H9 (cell line): ENCODE data around the gene AFF1. TPM values are rescaled to one million over a fixed set of nuclear protein-coding genes. Genes with fewer than 3 reads are reported as not detected.

Experiments
- DNase-seq: peaks from one replicate; pipeline ENCODE4 v3.0.0-alpha.2; 2017
- H2AFZ ChIP-seq: one replicate; pipeline ENCODE4 v1.6.1; 2013; ENCODE audit warnings: mild to moderate bottlenecking, low read length, control low read depth, moderate library complexity
- H2AK5ac ChIP-seq: 2 replicates; pipeline ENCODE4 v1.6.1; 2013; ENCODE audit warnings: low read length, control low read depth, mixed read lengths; ENCODE audit not compliant: insufficient read length
- H2BK120ac ChIP-seq: one replicate; pipeline ENCODE4 v1.6.1; 2013; ENCODE audit warnings: low read depth, mild to moderate bottlenecking, low read length, control low read depth, inconsistent platforms; ENCODE audit not compliant: poor library complexity, severe bottlenecking
- H2BK12ac ChIP-seq: 2 replicates; pipeline ENCODE4 v1.6.1; 2013; ENCODE audit warnings: low read length, control low read depth, mixed read lengths, low read depth; ENCODE audit not compliant: insufficient read length
- H2BK15ac ChIP-seq: 2 replicates; pipeline ENCODE4 v1.6.1; 2013; ENCODE audit warnings: low read depth, low read length, control low read depth
- H2BK20ac ChIP-seq: one replicate; pipeline ENCODE4 v1.6.1; 2013; ENCODE audit warnings: low read depth, mild to moderate bottlenecking, low read length, control low read depth, inconsistent platforms; ENCODE audit not compliant: poor library complexity, severe bottlenecking
- H2BK5ac ChIP-seq: 2 replicates; pipeline ENCODE4 v1.6.1; 2013; ENCODE audit warnings: low read length, control low read depth, mixed read lengths; ENCODE audit not compliant: insufficient read length
- H3K14ac ChIP-seq: 2 replicates; pipeline ENCODE4 v1.6.1; 2013; ENCODE audit warnings: low read length, control low read depth; ENCODE audit not compliant: insufficient read depth
- H3K18ac ChIP-seq: 2 replicates; pipeline ENCODE4 v1.6.1; 2013; ENCODE audit warnings: low read depth, mild to moderate bottlenecking, mixed read lengths, low read length, control low read depth; ENCODE audit not compliant: insufficient read length
- H3K23ac ChIP-seq: 2 replicates; pipeline ENCODE4 v1.6.1; 2013; ENCODE audit warnings: low read length, control low read depth, mixed read lengths, low read depth; ENCODE audit not compliant: insufficient read length
- H3K23me2 ChIP-seq: 2 replicates; pipeline ENCODE4 v1.6.1; 2013; ENCODE audit warnings: low read depth, mild to moderate bottlenecking, mixed read lengths, low read length, control low read depth; ENCODE audit not compliant: insufficient read length, poor library complexity, severe bottlenecking
- H3K27ac ChIP-seq: 2 replicates; pipeline ENCODE4 v1.5.1; 2013; ENCODE audit warnings: low read length, control low read depth, mixed read lengths, low read depth; ENCODE audit not compliant: insufficient read length
- H3K27me3 ChIP-seq: 2 replicates; pipeline ENCODE4 v1.6.1; 2013; ENCODE audit warnings: low read length, control low read depth, inconsistent platforms; ENCODE audit not compliant: insufficient read depth
- H3K4ac ChIP-seq: 2 replicates; pipeline ENCODE4 v1.6.1; 2013; ENCODE audit warnings: low read depth, mild to moderate bottlenecking, control low read depth, inconsistent platforms, low read length, moderate library complexity
- H3K4me1 ChIP-seq: 2 replicates; pipeline ENCODE4 v1.6.1; 2013; ENCODE audit warnings: low read length, control low read depth, inconsistent platforms; ENCODE audit not compliant: insufficient read depth
- H3K4me2 ChIP-seq: 2 replicates; pipeline ENCODE4 v1.6.1; 2013; ENCODE audit warnings: low read length, control low read depth, mixed read lengths; ENCODE audit not compliant: insufficient read length, insufficient read depth
- H3K56ac ChIP-seq: 2 replicates; pipeline ENCODE4 v1.6.1; 2013; ENCODE audit warnings: low read depth, mild to moderate bottlenecking, mixed read lengths, low read length, control low read depth; ENCODE audit not compliant: insufficient read length
- H3K79me1 ChIP-seq: 2 replicates; pipeline ENCODE4 v1.6.1; 2013; ENCODE audit warnings: low read depth, mild to moderate bottlenecking, moderate library complexity, low read length, control low read depth, inconsistent platforms; ENCODE audit not compliant: insufficient read depth, poor library complexity, severe bottlenecking
- H3K79me2 ChIP-seq: 2 replicates; pipeline ENCODE4 v1.6.1; 2013; ENCODE audit warnings: low read length, control low read depth, inconsistent platforms; ENCODE audit not compliant: insufficient read depth
- H3K9ac ChIP-seq: 2 replicates; pipeline ENCODE4 v1.6.1; 2013; ENCODE audit warnings: low read length, control low read depth, mixed read lengths; ENCODE audit not compliant: insufficient read length; ENCODE audit errors: extremely low read depth
- H3K9me3 ChIP-seq: one replicate; pipeline ENCODE4 v1.6.1; 2013; ENCODE audit warnings: low read depth, low read length, inconsistent platforms; ENCODE audit not compliant: control insufficient read depth
- H3T11ph ChIP-seq: one replicate; pipeline ENCODE4 v1.6.1; 2013; ENCODE audit warnings: mild to moderate bottlenecking, low read length, control low read depth, inconsistent platforms
- H4K20me1 ChIP-seq: one replicate; pipeline ENCODE4 v1.6.1; 2013; ENCODE audit not compliant: control insufficient read depth, insufficient read length, insufficient read depth
- H4K5ac ChIP-seq: 2 replicates; pipeline ENCODE4 v1.6.1; 2013; ENCODE audit warnings: low read depth, mild to moderate bottlenecking, mixed read lengths, low read length, control low read depth; ENCODE audit not compliant: insufficient read length
- H4K8ac ChIP-seq: replicated peaks from 2 replicates; pipeline ENCODE4 v1.6.1; 2013; ENCODE audit warnings: low read length, control low read depth, mixed read lengths, low read depth; ENCODE audit not compliant: insufficient read length
- H4K91ac ChIP-seq: 2 replicates; pipeline ENCODE4 v1.6.1; 2013; ENCODE audit warnings: low read depth, mild to moderate bottlenecking, moderate library complexity, mixed read lengths, low read length, control low read depth; ENCODE audit not compliant: insufficient read length
- H3K27ac Mint-ChIP-seq, 3 experiments: 2 replicates in 2 of 3; 3 replicates in 1 of 3; pipeline ENCODE4 v1.8.0; 2020 to 2021; ENCODE audit warnings: mixed read lengths in 3 of 3, mild to moderate bottlenecking in 1 of 3, moderate library complexity in 1 of 3
- H3K27me3 Mint-ChIP-seq: 2 replicates; pipeline ENCODE4 v1.8.0; 2021; ENCODE audit warnings: low read depth, mild to moderate bottlenecking, moderate library complexity, mixed read lengths
- H3K36me3 Mint-ChIP-seq, 3 experiments: 2 replicates in 2 of 3; 3 replicates in 1 of 3; pipeline ENCODE4 v1.8.0; 2020 to 2021; ENCODE audit warnings: low read depth in 3 of 3, mixed read lengths in 3 of 3; ENCODE audit not compliant: insufficient read depth in 1 of 3
- H3K4me1 Mint-ChIP-seq, 2 experiments: 2 replicates each; pipeline ENCODE4 v1.8.0; 2020; ENCODE audit warnings: mixed read lengths in 2 of 2
- H3K4me3 Mint-ChIP-seq, 2 experiments: 2 replicates in 1 of 2; 3 replicates in 1 of 2; pipeline ENCODE4 v1.8.0; 2020 to 2021; ENCODE audit warnings: mild to moderate bottlenecking in 2 of 2, mixed read lengths in 2 of 2, moderate library complexity in 1 of 2
- H3K9me3 Mint-ChIP-seq, 2 experiments: 2 replicates in 1 of 2; 3 replicates in 1 of 2; pipeline ENCODE4 v1.8.0; 2020; ENCODE audit warnings: mild to moderate bottlenecking in 2 of 2, mixed read lengths in 2 of 2, moderate library complexity in 1 of 2
- CTCF ChIP-seq: fragments of 200-600 bp; sonication (generic); conservative IDR thresholded peaks from 3 replicates; pipeline ENCODE4 v1.8.0; 2021; ENCODE audit warnings: antibody characterized with exemption, mild to moderate bottlenecking
- WGBS: extraction: QIAGEN DNeasy Blood & Tissue Kit; methylation state at CpG from one replicate; pipeline ENCODE4 v1.1.7; 2013; ENCODE audit warnings: missing lambda C conversion rate, low lambda C conversion rate, mixed read lengths; ENCODE audit not compliant: insufficient read length; ENCODE audit errors: extremely low coverage; 5-methylcytosine and 5-hydroxymethylcytosine counted together
- total RNA-seq: library from RNA; stranded (reverse); gene quantifications from 2 replicates; pipeline ENCODE4 v1.2.1, GENCODE V29; 2021

Gene AFF1
- total RNA-seq, 1 experiment from 2014 or later, result 74.5 TPM

- H3K36me3 Mint-ChIP-seq, result no peaks in the 10 kb centered on the region; a peak in 1 of 7 replicates
- peaks cover 6% of the 10 kb centered on the region; the same call in 1 of the 2 replicates for H3K4me1 ChIP-seq
- no peaks in the 10 kb centered on the region for H3K27me3 Mint-ChIP-seq
- H3K9ac ChIP-seq, result no peak overlapping the region
- H2BK12ac ChIP-seq, result no peak overlapping the region
- no peak overlapping the region for H3K14ac ChIP-seq
- no peaks in the 10 kb centered on the region for H3K27me3 ChIP-seq
- WGBS, result no CpG with 5 or more reads among the region's 8 CpGs
- H3K18ac ChIP-seq, result no peak overlapping the region
- H4K91ac ChIP-seq, result no peak overlapping the region
- no peak overlapping the region for H2AFZ ChIP-seq
- H4K5ac ChIP-seq, result no peak overlapping the region
- peaks cover under 1% of the 10 kb centered on the region for H4K20me1 ChIP-seq
- H2BK20ac ChIP-seq, result no peak overlapping the region
- no peak overlapping the region; a peak in 1 of 5 replicates for H3K4me3 Mint-ChIP-seq
- H2BK15ac ChIP-seq, result no peak overlapping the region
- H3K9me3 Mint-ChIP-seq, result no peaks in the 10 kb centered on the region
- peaks cover 20% of the 10 kb centered on the region for H3K79me2 ChIP-seq
- TF ChIP-seq CTCF, result no peak
- no peak overlapping the region for H2BK120ac ChIP-seq
- no peak overlapping the region for H3T11ph ChIP-seq
- peaks cover 60 to 61% of the 10 kb centered on the region in 2 experiments for H3K4me1 Mint-ChIP-seq
- H3K56ac ChIP-seq, result no peak overlapping the region
- H3K27ac ChIP-seq, result no peak overlapping the region
- H3K9me3 ChIP-seq, result no peaks in the 10 kb centered on the region
- DNase-seq, result peak; percentile 61
- H3K23ac ChIP-seq, result no peak overlapping the region
- H2AK5ac ChIP-seq, result no peak overlapping the region
- peak overlapping the region; percentile 69 to 94 (median 90) for H3K27ac Mint-ChIP-seq
- H4K8ac ChIP-seq, result no peak overlapping the region
- peaks cover 6% of the 10 kb centered on the region for H3K79me1 ChIP-seq
- no peak overlapping the region for H3K4me2 ChIP-seq
- no peak overlapping the region for H2BK5ac ChIP-seq
- no peaks in the 10 kb centered on the region for H3K23me2 ChIP-seq
- no peak overlapping the region for H3K4ac ChIP-seq
Observed at GRCh38 chr4:87038837-87039615, 104.2 kb downstream of the AFF1 start.
